Measurements from ENCODE around the gene ELF2.

Gene ELF2

GRCh38 chr4:139018971-139019758 lies 157.9 kb downstream of the ELF2 start:
- no peak for DNase-seq (ENCODE audit: low spot score)
- TF ChIP-seq, protein P1, sequence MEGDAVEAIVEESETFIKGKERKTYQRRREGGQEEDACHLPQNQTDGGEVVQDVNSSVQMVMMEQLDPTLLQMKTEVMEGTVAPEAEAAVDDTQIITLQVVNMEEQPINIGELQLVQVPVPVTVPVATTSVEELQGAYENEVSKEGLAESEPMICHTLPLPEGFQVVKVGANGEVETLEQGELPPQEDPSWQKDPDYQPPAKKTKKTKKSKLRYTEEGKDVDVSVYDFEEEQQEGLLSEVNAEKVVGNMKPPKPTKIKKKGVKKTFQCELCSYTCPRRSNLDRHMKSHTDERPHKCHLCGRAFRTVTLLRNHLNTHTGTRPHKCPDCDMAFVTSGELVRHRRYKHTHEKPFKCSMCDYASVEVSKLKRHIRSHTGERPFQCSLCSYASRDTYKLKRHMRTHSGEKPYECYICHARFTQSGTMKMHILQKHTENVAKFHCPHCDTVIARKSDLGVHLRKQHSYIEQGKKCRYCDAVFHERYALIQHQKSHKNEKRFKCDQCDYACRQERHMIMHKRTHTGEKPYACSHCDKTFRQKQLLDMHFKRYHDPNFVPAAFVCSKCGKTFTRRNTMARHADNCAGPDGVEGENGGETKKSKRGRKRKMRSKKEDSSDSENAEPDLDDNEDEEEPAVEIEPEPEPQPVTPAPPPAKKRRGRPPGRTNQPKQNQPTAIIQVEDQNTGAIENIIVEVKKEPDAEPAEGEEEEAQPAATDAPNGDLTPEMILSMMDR (IDR thresholded peaks at IDR 0.05; ENCODE audit: extremely low read depth, insufficient read depth, missing control alignments): no peak
- in situ Hi-C loops (cut with MboI; ENCODE audit: low pct_unique_long_range_greater_than_20kb, low sequenced_read_pairs, unreplicated experiment): no loop called here

- DNase-seq (ENCODE audit: low spot score): no peak
- in situ Hi-C loops (cut with MboI; ENCODE audit: low pct_unique_long_range_greater_than_20kb, low sequenced_read_pairs, unreplicated experiment): no loop called here
- TF ChIP-seq, protein P1 (IDR thresholded peaks at IDR 0.05; ENCODE audit: extremely low read depth, insufficient read depth, missing control alignments): no peak
These were observed 158.5 kb downstream of the ELF2 start for GRCh38 chr4:139018501-139018900.

- TF ChIP-seq, protein P1 (IDR thresholded peaks at IDR 0.05; ENCODE audit: extremely low read depth, insufficient read depth, missing control alignments): no peak
- DNase-seq (ENCODE audit: low spot score): no peak
- in situ Hi-C loops (cut with MboI; ENCODE audit: low pct_unique_long_range_greater_than_20kb, low sequenced_read_pairs, unreplicated experiment): no loop called here
These were observed 159.2 kb downstream of the ELF2 start for GRCh38 chr4:139017861-139018260.

DNA sequence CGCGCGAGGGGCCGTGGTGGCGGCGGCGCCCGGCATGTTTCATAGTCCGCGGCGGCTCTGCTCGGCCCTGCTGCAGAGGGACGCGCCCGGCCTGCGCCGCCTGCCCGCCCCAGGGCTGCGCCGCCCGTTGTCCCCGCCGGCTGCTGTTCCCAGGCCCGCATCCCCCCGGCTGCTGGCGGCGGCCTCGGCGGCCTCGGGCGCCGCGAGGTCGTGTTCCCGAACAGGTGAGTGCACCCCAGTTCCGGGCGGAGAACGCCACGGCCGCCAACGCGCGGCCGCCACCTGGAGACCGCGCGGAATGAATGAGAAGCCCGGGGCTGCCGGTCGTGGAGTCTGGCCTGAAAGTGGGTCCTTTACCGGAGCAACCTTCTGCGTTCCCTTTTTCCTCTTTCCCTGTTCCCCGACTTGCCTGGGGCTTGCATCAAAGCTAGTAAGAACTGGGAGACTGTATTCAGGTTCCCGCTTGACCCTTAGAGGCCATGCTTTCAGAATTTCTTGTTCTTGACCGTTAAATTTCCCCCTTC lies 161.0 kb downstream of the ELF2 start:
- in situ Hi-C loops (cut with MboI; ENCODE audit: low pct_unique_long_range_greater_than_20kb, low sequenced_read_pairs, unreplicated experiment): no loop called here
- TF ChIP-seq, protein P1 (IDR thresholded peaks at IDR 0.05; ENCODE audit: extremely low read depth, insufficient read depth, missing control alignments): no peak

GRCh38 chr4:139015269-139015947 lies 161.6 kb downstream of the ELF2 start, which contains the start of gene NOCT:
Gene NOCT (plus strand): TSS chr4:139015781. CDS start chr4:139015982, 201 bp downstream.
- in situ Hi-C loops (cut with MboI; ENCODE audit: low pct_unique_long_range_greater_than_20kb, low sequenced_read_pairs, unreplicated experiment): no loop called here
- DNase-seq (ENCODE audit: low spot score): peak; percentile 97
- TF ChIP-seq, protein P1 (IDR thresholded peaks at IDR 0.05; ENCODE audit: extremely low read depth, insufficient read depth, missing control alignments): peak; percentile 18

More for the DNA sequence above, 161.0 kb downstream of the ELF2 start:
- peak; percentile 65 for DNase-seq (ENCODE audit: low spot score)

DNA sequence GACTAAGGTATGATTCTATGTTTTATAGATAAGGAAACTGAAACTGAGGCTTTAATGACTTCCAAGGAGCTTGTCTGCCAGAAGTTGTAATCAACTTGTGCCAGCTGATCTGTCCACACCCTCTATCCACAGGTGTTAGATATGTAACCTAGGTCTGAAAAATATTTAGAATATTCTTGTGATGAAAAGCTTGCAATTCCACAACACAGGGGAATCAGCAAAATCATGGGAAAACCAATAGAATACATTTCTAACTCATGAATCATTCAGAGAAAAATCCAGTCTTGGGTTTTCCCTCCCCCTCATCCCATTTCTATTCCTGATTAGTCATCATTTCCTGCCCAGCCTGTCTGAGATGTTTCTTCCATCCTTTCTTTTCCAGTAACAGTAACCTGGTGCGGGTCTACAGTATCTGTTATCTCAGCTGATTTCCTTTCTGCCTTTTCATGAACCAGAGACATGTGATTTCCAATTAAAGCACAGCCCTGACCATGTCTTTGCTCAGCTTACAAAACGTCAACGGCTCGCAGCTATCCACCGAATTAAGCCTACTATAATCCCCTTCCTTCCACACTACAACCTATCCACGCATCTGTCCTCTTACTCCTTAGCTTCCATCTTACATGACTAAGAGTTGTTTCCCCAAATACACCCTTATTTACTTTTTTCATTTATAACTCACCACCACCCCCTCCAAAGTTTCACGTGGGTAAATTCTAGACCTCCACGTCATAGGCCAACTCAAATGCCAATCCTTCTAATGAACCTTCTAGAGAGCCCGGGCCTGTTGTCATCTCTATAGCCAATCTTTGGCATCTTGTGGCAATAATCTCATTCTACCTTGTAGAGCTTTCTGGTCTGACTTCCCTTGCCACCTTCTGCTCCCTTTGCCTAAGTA lies 162.4 kb downstream of the ELF2 start:
- in situ Hi-C loops (cut with MboI; ENCODE audit: low pct_unique_long_range_greater_than_20kb, low sequenced_read_pairs, unreplicated experiment): no loop called here
- DNase-seq (ENCODE audit: low spot score): peak; percentile 48
- TF ChIP-seq, protein P1 (IDR thresholded peaks at IDR 0.05; ENCODE audit: extremely low read depth, insufficient read depth, missing control alignments): no peak
